IMR-90 (cell line): ENCODE data around the gene ST3GAL3. TPM values are rescaled to one million over a fixed set of nuclear protein-coding genes. Genes with fewer than 3 reads are reported as not detected.

ENCODE experiments used
- ATAC-seq: fragments of 200-7000 bp; cut with Tn5 transposase; 2 replicates; pipeline ENCODE4 v1.9.1; 2020; ENCODE audit warnings: low read depth, mild to moderate bottlenecking, moderate library complexity
- BruUV-seq: library from RNA; stranded (reverse); fragments of 400-500 nt; replicated peaks from 2 replicates; lab custom pipeline; 2021; lab: Mats Ljungman, UMichigan
- CTCF ChIA-PET: fragments of 300-600 bp; formaldehyde crosslinking; extraction: SDS; loops from one replicate; lab custom pipeline; 2021; ENCODE audit warnings: antibody characterized with exemption; lab: Yijun Ruan, JAX
- POLR2A ChIA-PET: fragments of 300-600 bp; sonication (Branson Sonifier 250); formaldehyde crosslinking; loops from one replicate; lab custom pipeline; 2022; ENCODE audit warnings: antibody characterized with exemption; ENCODE audit not compliant: unreplicated experiment; lab: Charles Lee
- DNase-seq: peaks from one replicate; pipeline ENCODE4 v3.0.0; 2013
- H2AFZ ChIP-seq: replicated peaks from 2 replicates; pipeline ENCODE3; 2013; ENCODE audit warnings: low read length, mild to moderate bottlenecking; ENCODE audit not compliant: poor library complexity
- H2AK5ac ChIP-seq: 2 replicates; pipeline ENCODE4 v1.6.1; 2013; ENCODE audit warnings: low read depth, low read length, inconsistent platforms
- H2AK9ac ChIP-seq: replicated peaks from 2 replicates; pipeline ENCODE3; 2013; ENCODE audit warnings: mild to moderate bottlenecking, low read depth, low read length, moderate library complexity; ENCODE audit not compliant: poor library complexity
- H2BK120ac ChIP-seq: 2 replicates; pipeline ENCODE4 v1.6.1; 2013; ENCODE audit warnings: low read depth, low read length, inconsistent platforms
- H2BK15ac ChIP-seq: 3 replicates; pipeline ENCODE4 v1.6.1; 2013; ENCODE audit warnings: low read depth, low read length, inconsistent platforms
- H2BK20ac ChIP-seq: 2 replicates; pipeline ENCODE4 v1.6.1; 2013; ENCODE audit warnings: low read depth, mild to moderate bottlenecking, inconsistent platforms, low read length, moderate library complexity
- H2BK5ac ChIP-seq: 2 replicates; pipeline ENCODE4 v1.6.1; 2013; ENCODE audit warnings: mild to moderate bottlenecking, low read depth, low read length, inconsistent platforms; ENCODE audit not compliant: poor library complexity, severe bottlenecking
- H3K14ac ChIP-seq: replicated peaks from 2 replicates; pipeline ENCODE4 v1.6.1; 2013; ENCODE audit warnings: low read depth, low read length, inconsistent platforms
- H3K18ac ChIP-seq: 2 replicates; pipeline ENCODE4 v1.6.1; 2013; ENCODE audit warnings: low read depth, low read length, control low read depth
- H3K23ac ChIP-seq: 2 replicates; pipeline ENCODE4 v1.6.1; 2013; ENCODE audit warnings: low read depth, low read length, inconsistent platforms
- H3K27ac ChIP-seq: 2 replicates; pipeline ENCODE4 v1.5.1; 2013; ENCODE audit warnings: mild to moderate bottlenecking, control low read depth, low read length; ENCODE audit not compliant: insufficient read depth
- H3K27me3 ChIP-seq: 2 replicates; pipeline ENCODE4 v1.6.1; 2013; ENCODE audit warnings: low read length; ENCODE audit not compliant: control insufficient read depth, insufficient read depth
- H3K36me3 ChIP-seq: 2 replicates; pipeline ENCODE4 v1.6.1; 2013; ENCODE audit warnings: low read length, mixed read lengths; ENCODE audit not compliant: control insufficient read depth, insufficient read depth
- H3K4ac ChIP-seq: 2 replicates; pipeline ENCODE4 v1.6.1; 2013; ENCODE audit warnings: low read depth, low read length, inconsistent platforms
- H3K4me1 ChIP-seq: 2 replicates; pipeline ENCODE4 v1.6.1; 2013; ENCODE audit warnings: low read length, mixed read lengths; ENCODE audit not compliant: control insufficient read depth, insufficient read depth
- H3K4me2 ChIP-seq: 2 replicates; pipeline ENCODE4 v1.6.1; 2013; ENCODE audit warnings: low read depth, mild to moderate bottlenecking, control low read depth, low read length, moderate library complexity
- H3K4me3 ChIP-seq: 2 replicates; pipeline ENCODE4 v1.5.1; 2013; ENCODE audit warnings: low read depth, mild to moderate bottlenecking, control low read depth, low read length, moderate library complexity; ENCODE audit not compliant: insufficient read depth
- H3K56ac ChIP-seq: 2 replicates; pipeline ENCODE4 v1.6.1; 2013; ENCODE audit warnings: low read length, inconsistent platforms; ENCODE audit not compliant: insufficient read depth; ENCODE audit errors: extremely low read depth
- H3K79me1 ChIP-seq, 2 experiments: 2 replicates each; pipeline ENCODE4 v1.6.1; 2013; ENCODE audit warnings: low read length in 2 of 2, inconsistent platforms in 1 of 2, low read depth in 1 of 2
- H3K9ac ChIP-seq: 2 replicates; pipeline ENCODE4 v1.6.1; 2013; ENCODE audit warnings: low read depth, low read length, control low read depth
- H3K9me1 ChIP-seq: 2 replicates; pipeline ENCODE4 v1.6.1; 2013; ENCODE audit warnings: low read length, inconsistent platforms; ENCODE audit not compliant: insufficient read depth
- H3K9me3 ChIP-seq: 2 replicates; pipeline ENCODE4 v1.6.1; 2013; ENCODE audit warnings: low read length; ENCODE audit not compliant: control insufficient read depth, insufficient read depth
- H4K20me1 ChIP-seq: 2 replicates; pipeline ENCODE4 v1.6.1; 2013; ENCODE audit warnings: low read length, inconsistent platforms; ENCODE audit not compliant: insufficient read depth
- H4K5ac ChIP-seq: 2 replicates; pipeline ENCODE4 v1.6.1; 2013; ENCODE audit warnings: mild to moderate bottlenecking, low read depth, low read length, control low read depth
- H4K8ac ChIP-seq, 2 experiments: 2 replicates each; pipeline ENCODE4 v1.6.1; 2013; ENCODE audit warnings: low read depth in 2 of 2, low read length in 2 of 2, control low read depth in 1 of 2, inconsistent platforms in 1 of 2
- H4K91ac ChIP-seq: 2 replicates; pipeline ENCODE4 v1.6.1; 2013; ENCODE audit warnings: low read depth, low read length, inconsistent platforms; ENCODE audit not compliant: insufficient read depth
- WGBS, 2 experiments: methylation state at CpG; one replicate each; pipeline versions ENCODE4 v1.1.5 to v1.1.7; 2013; ENCODE audit warnings: missing lambda C conversion rate in 2 of 2; ENCODE audit not compliant: insufficient read length in 1 of 2; ENCODE audit errors: extremely low coverage in 2 of 2; 5-methylcytosine and 5-hydroxymethylcytosine counted together
- dilution Hi-C: fragments of 300-500 bp; cut with HindIII; formaldehyde crosslinking; loops from one replicate; pipeline ENCODE4 v1.14.3; 2018; ENCODE audit warnings: low sequenced_read_pairs; ENCODE audit not compliant: unreplicated experiment
- in situ Hi-C: fragments of 300-500 bp; cut with MboI; formaldehyde crosslinking; loops from 3 replicates; pipeline ENCODE4 v1.14.3; 2019; ENCODE audit warnings: low sequenced_read_pairs, inconsistent platforms, mixed read lengths
- intact Hi-C: fragments of 100-400 bp; cut with micrococcal nuclease; formaldehyde crosslinking; loops from 2 replicates; pipeline ENCODE4 v1.10.0; 2022
- polyA plus RNA-seq, 3 experiments: library from polyadenylated mRNA; depleted of rRNA; stranded (reverse); fragments of >200 nt; gene quantifications; 2 replicates each; pipeline ENCODE4 v1.2.3, GENCODE V29; 2012; ENCODE audit warnings: low replicate concordance in 1 of 3
- total RNA-seq: library from RNA; depleted of rRNA; stranded (reverse); fragments of >200 nt; gene quantifications from 2 replicates; pipeline ENCODE4 v1.2.3, GENCODE V29; 2012
- TF ChIP-seq, protein P1 (sequence below): conservative IDR thresholded peaks from 2 replicates; pipeline ENCODE4 v1.5.1; 2012; ENCODE audit warnings: mild to moderate bottlenecking, low read depth, low read length, improper control_type of control experiment

ST3GAL3 gene
- total and polyA plus RNA-seq, 2 of the 4 experiments (the other 2 are of a cell fraction) = 12.0 to 14.8 TPM

DNA sequence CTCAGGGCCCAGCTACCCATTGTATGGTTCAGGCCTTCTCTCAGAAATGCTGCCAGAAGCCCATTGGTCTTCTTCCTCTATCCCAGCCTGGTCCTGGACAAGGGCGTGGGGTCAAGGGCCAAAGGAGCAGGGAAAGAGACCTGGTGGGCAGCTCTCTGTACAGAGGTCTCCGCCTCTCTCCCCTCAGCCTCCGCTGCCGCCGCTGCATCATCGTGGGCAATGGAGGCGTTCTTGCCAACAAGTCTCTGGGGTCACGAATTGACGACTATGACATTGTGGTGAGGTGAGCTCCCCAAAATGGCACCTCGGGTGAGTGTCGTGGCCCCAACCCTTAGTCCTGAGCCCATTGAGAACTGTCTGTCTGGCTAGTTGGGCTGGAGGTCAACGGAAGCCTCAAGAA, 191.6 kb downstream of the ST3GAL3 start:
- H3K36me3 ChIP-seq = peaks cover 33% of the 10 kb centered on the region
- in situ Hi-C loops = no loop called here
- no peaks in the 10 kb centered on the region for H3K4me1 ChIP-seq
- peaks cover 2% of the 10 kb centered on the region; the same call in 1 of the 2 replicates for H3K9me1 ChIP-seq
- no peak overlapping the region for H2BK5ac ChIP-seq
- intact Hi-C loops = no loop called here
- dilution Hi-C loops = no loop called here
- no peak overlapping the region for H2BK20ac ChIP-seq
- TF ChIP-seq, protein P1, sequence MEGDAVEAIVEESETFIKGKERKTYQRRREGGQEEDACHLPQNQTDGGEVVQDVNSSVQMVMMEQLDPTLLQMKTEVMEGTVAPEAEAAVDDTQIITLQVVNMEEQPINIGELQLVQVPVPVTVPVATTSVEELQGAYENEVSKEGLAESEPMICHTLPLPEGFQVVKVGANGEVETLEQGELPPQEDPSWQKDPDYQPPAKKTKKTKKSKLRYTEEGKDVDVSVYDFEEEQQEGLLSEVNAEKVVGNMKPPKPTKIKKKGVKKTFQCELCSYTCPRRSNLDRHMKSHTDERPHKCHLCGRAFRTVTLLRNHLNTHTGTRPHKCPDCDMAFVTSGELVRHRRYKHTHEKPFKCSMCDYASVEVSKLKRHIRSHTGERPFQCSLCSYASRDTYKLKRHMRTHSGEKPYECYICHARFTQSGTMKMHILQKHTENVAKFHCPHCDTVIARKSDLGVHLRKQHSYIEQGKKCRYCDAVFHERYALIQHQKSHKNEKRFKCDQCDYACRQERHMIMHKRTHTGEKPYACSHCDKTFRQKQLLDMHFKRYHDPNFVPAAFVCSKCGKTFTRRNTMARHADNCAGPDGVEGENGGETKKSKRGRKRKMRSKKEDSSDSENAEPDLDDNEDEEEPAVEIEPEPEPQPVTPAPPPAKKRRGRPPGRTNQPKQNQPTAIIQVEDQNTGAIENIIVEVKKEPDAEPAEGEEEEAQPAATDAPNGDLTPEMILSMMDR = no peak
- H3K56ac ChIP-seq = no peak overlapping the region
- POLR2A ChIA-PET = no interaction called here
- no peak overlapping the region for H4K8ac ChIP-seq
- H3K9me3 ChIP-seq = no peaks in the 10 kb centered on the region
- no peak overlapping the region for H3K27ac ChIP-seq
- no peak overlapping the region for H4K91ac ChIP-seq
- H2AK5ac ChIP-seq = no peak overlapping the region
- no peak overlapping the region for H4K5ac ChIP-seq
- H3K23ac ChIP-seq = no peak overlapping the region
- DNase-seq (no peak), ATAC-seq (no peak)
- no peaks in the 10 kb centered on the region for H3K27me3 ChIP-seq
- H2AFZ ChIP-seq = peak overlapping the region; percentile 23
- no peak overlapping the region for H2BK120ac ChIP-seq
- WGBS, 2 experiments = 98% methylated on average over 7 of the region's 12 CpGs; no CpG with 5 or more reads in 1 of the 2 experiments
- no peak overlapping the region for H3K18ac ChIP-seq
- H4K20me1 ChIP-seq = no peaks in the 10 kb centered on the region
- H3K4me2 ChIP-seq = no peak overlapping the region
- no peak overlapping the region for H2BK15ac ChIP-seq
- H3K4me3 ChIP-seq = no peak overlapping the region
- no peak overlapping the region for H2AK9ac ChIP-seq
- H3K14ac ChIP-seq = no peak overlapping the region
- H3K79me1 ChIP-seq = no peaks in the 10 kb centered on the region; a peak in 1 of 4 replicates
- H3K4ac ChIP-seq = no peak overlapping the region
- CTCF ChIA-PET = no interaction called here
- BruUV-seq = no TSS peak
- no peak overlapping the region for H3K9ac ChIP-seq
